Body of pancreas (tissue), 4 donors: ENCODE measurements around the gene FAM216B.

Source experiments
- CTCF ChIP-seq, 7 experiments: fragments of 450-650 bp in 4 of 7; fragments of 200-600 bp in 3 of 7; sonication (generic) in 3 of 7; IDR thresholded peaks; one replicate each; pipeline ENCODE4 v1.5.1; 2016 to 2019; ENCODE audit warnings: antibody characterized with exemption in 7 of 7
- POLR2A ChIP-seq, 3 donors: fragments of 450-650 bp; IDR thresholded peaks; one replicate each; pipeline ENCODE4 v1.6.1; 2016; ENCODE audit warnings: antibody characterized with exemption in 3 of 3, mild to moderate bottlenecking in 2 of 3

- TF ChIP-seq CTCF (IDR thresholded peaks at IDR 0.05) (no peak), POLR2A (IDR thresholded peaks at IDR 0.05) (no peak)
Measured at GRCh38 chr13:42758515-42758914, 22.9 kb upstream of the FAM216B start.
